Heart left ventricle (tissue), 16 donors: ENCODE data around the gene SLC1A4. TPM values are rescaled to one million over a fixed set of nuclear protein-coding genes. Genes with fewer than 3 reads are reported as not detected.
"Not testable (repeated sequence)": the region's sequence is repeated elsewhere in the genome, so short reads cannot be mapped to it uniquely, and the experiment has no call there.

Experiments
- ATAC-seq, 4 donors: fragments of 200-7000 bp; cut with Tn5 transposase; one replicate each; pipeline ENCODE4 v1.9.1; 2020 to 2022; ENCODE audit warnings: moderate library complexity in 4 of 4, mild to moderate bottlenecking in 3 of 4, moderate number of reproducible peaks in 1 of 4
- DNase-seq, 5 donors: peaks; one replicate each; pipeline ENCODE4 v3.0.0-alpha.2; 2020
- H3K27ac ChIP-seq, 12 donors: fragments of 200-600 bp; sonication (generic) in 4 of 12; one replicate each; pipeline versions ENCODE4 v1.5.0 to v1.8.0; 2016 to 2022; ENCODE audit warnings: mild to moderate bottlenecking in 2 of 12
- H3K27me3 ChIP-seq, 9 donors: fragments of 200-600 bp; sonication (generic) in 2 of 9; one replicate each; pipeline versions ENCODE4 v1.5.1 to v1.8.0; 2016 to 2022; ENCODE audit warnings: mild to moderate bottlenecking in 3 of 9
- H3K36me3 ChIP-seq, 9 donors: fragments of 200-600 bp; sonication (generic) in 2 of 9; one replicate each; pipeline versions ENCODE4 v1.5.0 to v1.8.0; 2018 to 2022; ENCODE audit warnings: mild to moderate bottlenecking in 2 of 9
- H3K4me1 ChIP-seq, 12 donors: fragments of 200-600 bp; sonication (generic) in 4 of 12; one replicate each; pipeline versions ENCODE4 v1.5.0 to v1.8.0; 2016 to 2022; ENCODE audit warnings: mild to moderate bottlenecking in 3 of 12
- H3K4me3 ChIP-seq, 12 donors: fragments of 200-600 bp; sonication (generic) in 4 of 12; one replicate each; pipeline versions ENCODE4 v1.5.0 to v1.8.0; 2017 to 2022; ENCODE audit warnings: mild to moderate bottlenecking in 9 of 12, moderate library complexity in 4 of 12
- H3K9me3 ChIP-seq, 12 donors: fragments of 200-600 bp; sonication (generic) in 4 of 12; one replicate each; pipeline versions ENCODE4 v1.5.0 to v1.8.0; 2016 to 2022; ENCODE audit warnings: mild to moderate bottlenecking in 1 of 12
- POLR2A ChIP-seq, 2 donors: fragments of 450-650 bp; IDR thresholded peaks; one replicate each; pipeline ENCODE4 v1.6.1; 2017; ENCODE audit warnings: antibody characterized with exemption in 2 of 2, mild to moderate bottlenecking in 2 of 2, moderate library complexity in 2 of 2
- WGBS, 4 donors: extraction: QIAGEN DNeasy Blood & Tissue Kit in 2 of 4; methylation state at CpG; one replicate each; pipeline versions ENCODE4 v1.1.5 to v1.1.7; 2013 to 2018; 5-methylcytosine and 5-hydroxymethylcytosine counted together
- intact Hi-C, 10 donors: fragments of 100-400 bp; cut with DNase I; formaldehyde crosslinking; loops; one replicate each; pipeline versions ENCODE4 v1.11.1 to v1.14.2; 2022
- polyA plus RNA-seq, 2 donors: library from polyadenylated mRNA; stranded (reverse); fragments of 200-250 nt; gene quantifications; one replicate each; pipeline ENCODE4 v1.2.3, GENCODE V29; 2013
- total RNA-seq, 9 donors: library from RNA; depleted of rRNA in 2 of 9; stranded (reverse); fragments of >200 nt in 2 of 9; fragmentation: NEBNext Ultra II Directional in 3 of 9; extraction: Animal tissue kit (Norgen Biotek cat#: 25700) in 3 of 9; gene quantifications; one replicate each; pipeline versions ENCODE4 v1.1.0 to v1.2.4, GENCODE V29; 2016 to 2023
- TF ChIP-seq, protein P1 (sequence below), 12 donors: fragments of 200-600 bp; sonication (generic) in 4 of 12; IDR thresholded peaks; one replicate each; pipeline versions ENCODE4 v1.5.0 to v1.8.0; 2018 to 2022; ENCODE audit warnings: antibody characterized with exemption in 12 of 12, mild to moderate bottlenecking in 5 of 12
- donor health status: ischemic (EF 13 %, LVEDD 7.1; RV severe dilation, severe dysfunction).
- donor health status: healthy with polysubstance abuse.
- donor health status: DM: no; HTN: yes; CAD: no.
- donor health status: DM: no; HTN: no; CAD: no.
- donor health status: ischemic (EF 25% LVEDD 6.9; RV normal size, moderate dysfunction).
- donor health status: ischemic (EF 25% LVEDD 5.7; RV mildly dilated, moderate dysfunction).
- donor health status: healthy.
- donor health status: DM: yes; HTN: yes; CAD: no.
- donor health status: ischemic (EF 35%, LVEDD 5.7; RV mildly dilated, moderate dysfunction).
- donor health status: nonischemic (EF 11% LVEDD 7.7; RV severe dilation, severe dysfunction).
- donor health status: DM: yes; HTN: yes; CAD: no.
- donor health status: PGD.
- donor health status: ischemic (EF 29% LVEDD 5.4; RV normal size, mild dysfunction).
- donor health status: nonischemic (EF 23%, LVEDD 6.1; RV moderate dilation, normal function).

The SLC1A4 gene
- total and polyA plus RNA-seq, 11 donors, result 3.0 to 22.4 (median 10.8) TPM

DNA sequence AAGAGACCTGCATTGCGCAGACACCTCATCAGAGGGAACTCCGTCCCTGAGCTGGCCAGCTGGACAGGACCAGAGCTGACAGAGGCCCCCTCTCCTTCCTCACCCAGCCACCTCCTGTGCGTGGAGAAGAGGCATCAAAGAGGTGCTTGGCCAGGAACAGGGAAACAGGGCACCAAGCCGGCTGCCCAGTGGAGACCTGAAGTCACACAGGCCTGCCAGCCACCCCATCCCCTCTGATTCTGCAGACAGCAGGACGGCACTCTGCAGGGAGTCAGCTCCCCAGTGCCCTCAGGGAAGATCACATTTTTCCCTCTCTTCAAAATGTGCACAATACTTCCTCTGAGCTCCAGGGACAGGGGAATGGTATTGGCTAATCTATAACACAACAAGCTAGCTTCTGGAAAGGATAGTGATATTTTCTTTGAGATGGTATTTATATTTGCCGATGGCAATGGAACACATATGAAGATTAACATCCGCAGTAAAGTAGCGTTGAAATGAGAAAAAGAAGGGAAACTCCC is 30.5 kb downstream of the SLC1A4 start:
- Histone ChIP-seq H3K4me3 (no peak overlapping the region), H3K4me1 (peaks cover 0 to 26% (median 0%) of the 10 kb centered on the region in 12 donors), H3K27me3 (no peaks in the 10 kb centered on the region), H3K27ac (no peak overlapping the region), H3K9me3 (no peaks in the 10 kb centered on the region), H3K36me3 (peaks cover 0 to 71% (median 42%) of the 10 kb centered on the region in 9 donors)
- WGBS, 4 donors, result 87 to 95% (median 93%) methylated on average over 8 of the region's 8 CpGs
- TF ChIP-seq, protein P1, sequence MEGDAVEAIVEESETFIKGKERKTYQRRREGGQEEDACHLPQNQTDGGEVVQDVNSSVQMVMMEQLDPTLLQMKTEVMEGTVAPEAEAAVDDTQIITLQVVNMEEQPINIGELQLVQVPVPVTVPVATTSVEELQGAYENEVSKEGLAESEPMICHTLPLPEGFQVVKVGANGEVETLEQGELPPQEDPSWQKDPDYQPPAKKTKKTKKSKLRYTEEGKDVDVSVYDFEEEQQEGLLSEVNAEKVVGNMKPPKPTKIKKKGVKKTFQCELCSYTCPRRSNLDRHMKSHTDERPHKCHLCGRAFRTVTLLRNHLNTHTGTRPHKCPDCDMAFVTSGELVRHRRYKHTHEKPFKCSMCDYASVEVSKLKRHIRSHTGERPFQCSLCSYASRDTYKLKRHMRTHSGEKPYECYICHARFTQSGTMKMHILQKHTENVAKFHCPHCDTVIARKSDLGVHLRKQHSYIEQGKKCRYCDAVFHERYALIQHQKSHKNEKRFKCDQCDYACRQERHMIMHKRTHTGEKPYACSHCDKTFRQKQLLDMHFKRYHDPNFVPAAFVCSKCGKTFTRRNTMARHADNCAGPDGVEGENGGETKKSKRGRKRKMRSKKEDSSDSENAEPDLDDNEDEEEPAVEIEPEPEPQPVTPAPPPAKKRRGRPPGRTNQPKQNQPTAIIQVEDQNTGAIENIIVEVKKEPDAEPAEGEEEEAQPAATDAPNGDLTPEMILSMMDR (IDR thresholded peaks at IDR 0.05), result no peak
- no peak for TF ChIP-seq POLR2A (IDR thresholded peaks at IDR 0.05)
- ATAC-seq (no peak), DNase-seq (no peak)
- intact Hi-C loops, result loop anchor here in 1 of 10 donors (10.0 kb wide), 1 partner anchor 425 kb away; no protein-coding TSS in a partner anchor

DNA sequence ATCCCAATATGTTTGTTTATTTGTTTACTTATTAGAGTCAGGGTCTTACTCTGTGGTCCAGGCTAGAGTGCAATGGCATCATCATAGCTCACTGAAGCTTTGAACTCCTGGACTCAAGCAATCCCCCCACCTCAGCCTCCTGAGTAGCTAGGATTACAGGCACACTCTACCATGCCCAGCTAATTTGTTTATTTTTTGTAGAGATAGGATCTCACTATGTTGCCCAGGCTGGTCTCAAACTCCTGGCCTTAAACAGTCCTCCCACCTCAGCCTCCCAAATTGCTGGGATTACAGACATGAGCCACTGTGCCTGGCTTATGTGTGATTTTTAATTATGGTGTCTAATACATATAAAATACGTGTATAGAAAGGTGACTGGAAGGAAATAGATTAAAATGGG is 31.1 kb downstream of the SLC1A4 start:
- not testable (repeated sequence) for ATAC-seq
- intact Hi-C loops, result loop anchor here in 1 of 10 donors (10.0 kb wide), 1 partner anchor 425 kb away; no protein-coding TSS in a partner anchor

DNA sequence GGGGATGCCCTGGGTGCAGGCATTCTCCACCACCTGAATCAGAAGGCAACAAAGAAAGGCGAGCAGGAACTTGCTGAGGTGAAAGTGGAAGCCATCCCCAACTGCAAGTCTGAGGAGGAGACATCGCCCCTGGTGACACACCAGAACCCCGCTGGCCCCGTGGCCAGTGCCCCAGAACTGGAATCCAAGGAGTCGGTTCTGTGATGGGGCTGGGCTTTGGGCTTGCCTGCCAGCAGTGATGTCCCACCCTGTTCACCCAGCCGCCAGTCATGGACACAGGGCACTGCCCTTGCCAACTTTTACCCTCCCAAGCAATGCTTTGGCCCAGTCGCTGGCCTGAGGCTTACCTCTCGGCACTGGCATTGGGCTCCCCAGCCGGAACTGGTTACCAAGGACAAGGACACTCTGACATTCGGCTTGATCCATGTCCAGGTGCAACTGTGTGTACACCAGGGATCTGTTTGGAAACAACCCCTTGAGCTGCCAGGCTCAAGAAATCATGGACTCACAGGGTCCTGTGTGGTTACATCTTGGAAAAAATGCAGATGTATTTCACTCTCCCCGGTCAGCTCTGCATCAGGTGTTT is 31.8 kb downstream of the SLC1A4 start:
- peak in 1 of 5 donors; percentile 31 for DNase-seq
- ATAC-seq, result peak in 2 of 4 donors; percentile 31 to 49
- no peaks in the 10 kb centered on the region for H3K9me3 ChIP-seq
- H3K4me1 ChIP-seq, result peaks cover 0 to 33% (median 0%) of the 10 kb centered on the region in 12 donors
- H3K36me3 ChIP-seq, result peaks cover 0 to 69% (median 41%) of the 10 kb centered on the region in 9 donors
- H3K4me3 ChIP-seq, result no peak overlapping the region
- H3K27me3 ChIP-seq, result no peaks in the 10 kb centered on the region
- WGBS, 4 donors, result 66 to 82% (median 81%) methylated on average over 9 to 11 of the region's 11 CpGs
- TF ChIP-seq POLR2A (IDR thresholded peaks at IDR 0.05), result no peak
- TF ChIP-seq, protein P1 (IDR thresholded peaks at IDR 0.05), result no peak
- H3K27ac ChIP-seq, result no peak overlapping the region
- intact Hi-C loops, result loop anchor here in 1 of 10 donors (10.0 kb wide), 1 partner anchor 426 kb away; no protein-coding TSS in a partner anchor

More for the DNA sequence above, 31.1 kb downstream of the SLC1A4 start:
- H3K27ac ChIP-seq, H3K4me3 ChIP-seq, DNase-seq, H3K9me3 ChIP-seq, H3K27me3 ChIP-seq: not testable (repeated sequence)
- Histone ChIP-seq H3K4me1 (peaks cover 0 to 26% (median 0%) of the 10 kb centered on the region in 12 donors), H3K36me3 (peaks cover 0 to 69% (median 41%) of the 10 kb centered on the region in 9 donors)
- WGBS, 4 donors, result 92 to 98% (median 96%) methylated on average over 1 of the region's 1 CpG

DNA sequence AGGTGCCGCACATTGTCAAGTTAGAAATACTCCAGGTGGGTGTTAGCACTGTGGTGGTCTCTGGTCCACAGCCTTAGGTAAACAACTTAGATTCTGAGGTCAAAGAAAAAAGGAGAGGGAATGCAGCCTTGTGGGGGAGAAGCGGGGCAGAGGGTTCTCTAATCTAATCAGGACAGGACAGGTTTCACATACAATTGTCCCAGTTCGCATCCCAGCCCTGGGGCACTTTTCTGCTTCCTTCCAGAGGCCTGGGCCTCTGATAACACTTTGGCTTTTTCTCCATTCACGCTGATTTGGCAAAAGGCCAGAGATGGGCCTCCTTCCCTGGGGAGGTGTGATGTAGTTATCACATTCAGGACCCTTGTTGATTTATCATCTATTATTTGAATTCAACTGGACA is 32.5 kb downstream of the SLC1A4 start:
- ATAC-seq, result no peak
- intact Hi-C loops, result loop anchor here in 1 of 10 donors (10.0 kb wide), 1 partner anchor 427 kb away; no protein-coding TSS in a partner anchor
- Histone ChIP-seq H3K4me1 (peaks cover 0 to 30% (median 0%) of the 10 kb centered on the region in 12 donors), H3K9me3 (no peaks in the 10 kb centered on the region), H3K36me3 (peaks cover 0 to 65% (median 41%) of the 10 kb centered on the region in 9 donors), H3K4me3 (no peak overlapping the region), H3K27me3 (no peaks in the 10 kb centered on the region), H3K27ac (no peak overlapping the region)
- no peak for TF ChIP-seq POLR2A (IDR thresholded peaks at IDR 0.05)
- TF ChIP-seq, protein P1 (IDR thresholded peaks at IDR 0.05), result no peak
- 68 to 77% (median 72%) methylated on average over 4 of the region's 4 CpGs for WGBS, 4 donors
- no peak for DNase-seq
